MM.1S (cell line): ENCODE data around the gene RPN1.

Experiments
- DNase-seq: peaks from one replicate; pipeline ENCODE4 v3.0.0-alpha.2; 2015
- H2AFZ ChIP-seq: fragments of 300-600 bp; sonication (generic); 2 replicates; pipeline ENCODE4 v1.6.0; 2016; ENCODE audit warnings: antibody characterized with exemption, low read length
- H3F3A ChIP-seq: fragments of 300-600 bp; sonication (generic); 2 replicates; pipeline ENCODE4 v1.6.1; 2016; ENCODE audit warnings: mild to moderate bottlenecking, antibody characterized with exemption, low read length, moderate library complexity, mixed read lengths; ENCODE audit not compliant: insufficient read depth
- H3K27ac ChIP-seq: fragments of 300-600 bp; sonication (generic); 2 replicates; pipeline ENCODE4 v1.5.1; 2016; ENCODE audit warnings: mild to moderate bottlenecking, low read length
- H3K27me3 ChIP-seq: fragments of 300-600 bp; sonication (generic); replicated peaks from 2 replicates; pipeline ENCODE4 v1.6.0; 2016; ENCODE audit warnings: low read length; ENCODE audit not compliant: insufficient read depth
- H3K36me3 ChIP-seq: fragments of 300-600 bp; sonication (generic); replicated peaks from 2 replicates; pipeline ENCODE4 v1.6.1; 2016; ENCODE audit warnings: mild to moderate bottlenecking, low read length, mixed read lengths; ENCODE audit not compliant: insufficient read depth
- H3K4me1 ChIP-seq: fragments of 300-600 bp; sonication (generic); 2 replicates; pipeline ENCODE4 v1.6.1; 2016; ENCODE audit warnings: low read length, mixed read lengths
- H3K4me2 ChIP-seq: fragments of 300-600 bp; sonication (generic); 2 replicates; pipeline ENCODE4 v1.6.0; 2016; ENCODE audit warnings: low read depth, low read length
- H3K4me3 ChIP-seq: fragments of 300-600 bp; sonication (generic); 2 replicates; pipeline ENCODE4 v1.5.1; 2016; ENCODE audit warnings: low read length, mixed read lengths
- H3K79me2 ChIP-seq: fragments of 300-600 bp; sonication (generic); 2 replicates; pipeline ENCODE4 v1.6.1; 2016; ENCODE audit warnings: mixed run types, low read length, mixed read lengths
- H3K9ac ChIP-seq: fragments of 300-600 bp; sonication (generic); 2 replicates; pipeline ENCODE4 v1.6.1; 2016; ENCODE audit warnings: low read length, mixed read lengths
- H3K9me2 ChIP-seq: fragments of 300-600 bp; sonication (generic); replicated peaks from 2 replicates; pipeline ENCODE4 v1.6.1; 2016; ENCODE audit warnings: mild to moderate bottlenecking, low read length, mixed read lengths; ENCODE audit not compliant: insufficient read depth
- H3K9me3 ChIP-seq: fragments of 300-600 bp; sonication (generic); replicated peaks from 2 replicates; pipeline ENCODE4 v1.6.1; 2016; ENCODE audit warnings: mild to moderate bottlenecking, low read length, mixed read lengths; ENCODE audit not compliant: insufficient read depth
- H4K20me1 ChIP-seq: fragments of 300-600 bp; sonication (generic); 2 replicates; pipeline ENCODE4 v1.6.1; 2016; ENCODE audit warnings: mild to moderate bottlenecking, low read length, moderate library complexity, mixed read lengths; ENCODE audit not compliant: insufficient read depth
- EZH2 ChIP-seq: fragments of 300-600 bp; sonication (generic); optimal IDR thresholded peaks from 2 replicates; pipeline ENCODE3; 2017; ENCODE audit warnings: low read depth, mild to moderate bottlenecking, antibody characterized with exemption, low read length, mixed read lengths
- EZH2phosphoT487 ChIP-seq: fragments of 300-600 bp; sonication (generic); IDR thresholded peaks from 2 replicates; pipeline ENCODE4 v1.6.1; 2018; ENCODE audit warnings: antibody characterized with exemption, low read length
- TF ChIP-seq, protein P1 (sequence below): fragments of 300-600 bp; sonication (generic); IDR thresholded peaks from 2 replicates; pipeline ENCODE4 v1.5.1; 2016; ENCODE audit warnings: antibody characterized with exemption, low read length, mixed read lengths

Gene RPN1

GRCh38 chr3:128597900-128598299 lies 52.7 kb downstream of the RPN1 start:
- Histone ChIP-seq H3K9me3 (no peaks in the 10 kb centered on the region), H4K20me1 (no peaks in the 10 kb centered on the region), H3K4me2 (no peak overlapping the region), H3K27ac (no peak overlapping the region), H3K9me2 (no peaks in the 10 kb centered on the region), H3K9ac (no peak overlapping the region), H3F3A (no peaks in the 10 kb centered on the region), H3K36me3 (no peaks in the 10 kb centered on the region), H2AFZ (no peak overlapping the region), H3K79me2 (no peaks in the 10 kb centered on the region), H3K27me3 (no peaks in the 10 kb centered on the region), H3K4me3 (no peak overlapping the region), H3K4me1 (no peaks in the 10 kb centered on the region)
- DNase-seq = no peak
- TF ChIP-seq EZH2phosphoT487 (no peak), EZH2 (no peak)
- TF ChIP-seq, protein P1, sequence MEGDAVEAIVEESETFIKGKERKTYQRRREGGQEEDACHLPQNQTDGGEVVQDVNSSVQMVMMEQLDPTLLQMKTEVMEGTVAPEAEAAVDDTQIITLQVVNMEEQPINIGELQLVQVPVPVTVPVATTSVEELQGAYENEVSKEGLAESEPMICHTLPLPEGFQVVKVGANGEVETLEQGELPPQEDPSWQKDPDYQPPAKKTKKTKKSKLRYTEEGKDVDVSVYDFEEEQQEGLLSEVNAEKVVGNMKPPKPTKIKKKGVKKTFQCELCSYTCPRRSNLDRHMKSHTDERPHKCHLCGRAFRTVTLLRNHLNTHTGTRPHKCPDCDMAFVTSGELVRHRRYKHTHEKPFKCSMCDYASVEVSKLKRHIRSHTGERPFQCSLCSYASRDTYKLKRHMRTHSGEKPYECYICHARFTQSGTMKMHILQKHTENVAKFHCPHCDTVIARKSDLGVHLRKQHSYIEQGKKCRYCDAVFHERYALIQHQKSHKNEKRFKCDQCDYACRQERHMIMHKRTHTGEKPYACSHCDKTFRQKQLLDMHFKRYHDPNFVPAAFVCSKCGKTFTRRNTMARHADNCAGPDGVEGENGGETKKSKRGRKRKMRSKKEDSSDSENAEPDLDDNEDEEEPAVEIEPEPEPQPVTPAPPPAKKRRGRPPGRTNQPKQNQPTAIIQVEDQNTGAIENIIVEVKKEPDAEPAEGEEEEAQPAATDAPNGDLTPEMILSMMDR = no peak

DNA sequence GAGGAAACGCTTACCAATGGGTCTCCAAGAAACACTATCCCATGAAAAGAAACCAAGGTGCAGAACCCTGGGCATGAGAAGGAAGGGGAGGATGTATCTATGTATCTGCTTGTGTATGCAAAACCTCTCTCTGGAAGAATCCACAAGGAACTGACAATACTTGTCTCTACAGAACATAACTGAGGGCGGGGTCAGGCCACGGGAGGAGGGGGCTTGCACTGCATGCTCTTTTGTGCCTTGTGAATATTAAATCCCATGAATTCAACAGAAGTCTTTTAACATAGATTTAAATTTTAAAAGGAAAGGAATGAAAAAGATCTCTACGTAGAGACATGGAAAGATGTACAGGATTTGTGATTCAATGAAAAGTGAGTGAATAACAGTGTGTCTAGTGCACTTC lies 57.8 kb downstream of the RPN1 start:
- H3K4me1 ChIP-seq = no peaks in the 10 kb centered on the region; the same call in 1 of the 2 replicates
- no peak overlapping the region for H3K4me2 ChIP-seq
- H4K20me1 ChIP-seq = no peaks in the 10 kb centered on the region
- H3K36me3 ChIP-seq = no peaks in the 10 kb centered on the region
- H3F3A ChIP-seq = no peaks in the 10 kb centered on the region
- H3K27me3 ChIP-seq = no peaks in the 10 kb centered on the region
- DNase-seq = no peak
- no peak overlapping the region for H3K9ac ChIP-seq
- no peak overlapping the region for H3K4me3 ChIP-seq
- no peak overlapping the region for H2AFZ ChIP-seq
- H3K9me3 ChIP-seq = no peaks in the 10 kb centered on the region
- H3K9me2 ChIP-seq = no peaks in the 10 kb centered on the region
- H3K79me2 ChIP-seq = no peaks in the 10 kb centered on the region
- H3K27ac ChIP-seq = no peak overlapping the region
- TF ChIP-seq EZH2 (no peak), EZH2phosphoT487 (no peak)
- TF ChIP-seq, protein P1 = no peak

GRCh38 chr3:128591738-128592426 lies 58.7 kb downstream of the RPN1 start:
- Histone ChIP-seq H3K9me3 (no peaks in the 10 kb centered on the region), H3K36me3 (no peaks in the 10 kb centered on the region), H2AFZ (no peak overlapping the region), H3K4me2 (no peak overlapping the region), H3K4me3 (no peak overlapping the region), H3K9me2 (no peaks in the 10 kb centered on the region), H3K27ac (no peak overlapping the region), H3K4me1 (no peaks in the 10 kb centered on the region; the same call in 1 of the 2 replicates), H3K9ac (no peak overlapping the region), H3K79me2 (no peaks in the 10 kb centered on the region), H3F3A (no peaks in the 10 kb centered on the region), H4K20me1 (no peaks in the 10 kb centered on the region), H3K27me3 (no peaks in the 10 kb centered on the region)
- no peak for TF ChIP-seq EZH2
- TF ChIP-seq, protein P1 = no peak
- no peak for TF ChIP-seq EZH2phosphoT487
- DNase-seq = no peak
